K562 (cell line): Measurements from ENCODE around the gene AGAP1. TPM values are rescaled to one million over a fixed set of nuclear protein-coding genes. Genes with fewer than 3 reads are reported as not detected.

ENCODE experiments used
- ATAC-seq: fragments of 200-7000 bp; cut with Tn5 transposase; 3 replicates; pipeline ENCODE4 v1.9.1; 2020; ENCODE audit warnings: moderate library complexity
- BruUV-seq: library from RNA; stranded (reverse); fragments of 400-500 nt; replicated peaks from 2 replicates; lab custom pipeline; 2021; lab: Mats Ljungman, UMichigan
- CTCF ChIA-PET: fragments of 300-600 bp; formaldehyde crosslinking; extraction: SDS; loops from one replicate; lab custom pipeline; 2021; ENCODE audit warnings: low intra/inter-chr PET ratio; lab: Yijun Ruan, JAX
- POLR2A ChIA-PET: fragments of 300-600, 350-650 bp; sonication (Branson Sonifier 250); formaldehyde crosslinking; extraction: SDS; loops from one replicate; lab custom pipeline; 2021; ENCODE audit warnings: antibody characterized with exemption, inconsistent platforms; lab: Yijun Ruan, JAX
- DNase-seq, 4 experiments: peaks; one replicate each; pipeline versions ENCODE4 v3.0.0 to v3.0.0-alpha.2; 2011 to 2018; ENCODE audit warnings: low spot score in 3 of 4, mixed read lengths in 3 of 4; ENCODE audit errors: extremely low read depth in 1 of 4
- FAIRE-seq: peaks from 2 replicates; lab custom pipeline; 2011; peaks lifted over from hg19 to GRCh38; lab: Jason Lieb, UNC
- H2AFZ ChIP-seq: 2 replicates; pipeline ENCODE4 v1.6.0; 2011; ENCODE audit warnings: low read depth, low read length, control low read depth, inconsistent platforms
- H3K27ac ChIP-seq: fragments of 200-600 bp; 3 replicates; pipeline ENCODE4 v1.8.0; 2011; ENCODE audit warnings: low read depth, mild to moderate bottlenecking, control low read depth, inconsistent platforms, low read length, moderate library complexity, mixed read lengths; ENCODE audit errors: extremely low read depth
- H3K27me3 ChIP-seq, 2 experiments: fragments of 300-600 bp in 1 of 2; 2 replicates in 1 of 2; 3 replicates in 1 of 2; pipeline versions ENCODE4 v1.6.0 to v1.8.0; 2011; ENCODE audit warnings: inconsistent platforms in 2 of 2, low read length in 2 of 2, mild to moderate bottlenecking in 1 of 2, mixed read lengths in 1 of 2, moderate library complexity in 1 of 2; ENCODE audit not compliant: control insufficient read depth in 2 of 2, insufficient read depth in 2 of 2
- H3K36me3 ChIP-seq: fragments of 300-600 bp; 3 replicates; pipeline ENCODE4 v1.8.0; 2011; ENCODE audit warnings: mild to moderate bottlenecking, low read length, inconsistent platforms; ENCODE audit not compliant: control insufficient read depth, insufficient read depth
- H3K4me1 ChIP-seq, 2 experiments: fragments of 200-600 bp in 1 of 2; replicated peaks in 1 of 2; 2 replicates in 1 of 2; 3 replicates in 1 of 2; pipeline versions ENCODE4 v1.5.1 to v1.8.0; 2011; ENCODE audit warnings: inconsistent platforms in 2 of 2, low read length in 2 of 2, mild to moderate bottlenecking in 1 of 2, mixed read lengths in 1 of 2, moderate library complexity in 1 of 2; ENCODE audit not compliant: control insufficient read depth in 2 of 2, insufficient read depth in 2 of 2
- H3K4me2 ChIP-seq: 2 replicates; pipeline ENCODE4 v1.6.1; 2011; ENCODE audit warnings: low read length, control low read depth, inconsistent platforms, mixed read lengths; ENCODE audit not compliant: insufficient read depth
- H3K4me3 ChIP-seq: fragments of 200-600 bp; sonication (generic), shearing (Covaris generic); 2 replicates; pipeline ENCODE4 v1.5.1; 2016; ENCODE audit warnings: control low read depth, inconsistent platforms
- H3K79me2 ChIP-seq: fragments of 200-600 bp; 3 replicates; pipeline ENCODE4 v1.8.0; 2011; ENCODE audit warnings: low read length, inconsistent platforms; ENCODE audit not compliant: control insufficient read depth, insufficient read depth
- H3K9ac ChIP-seq, 2 experiments: 2 replicates each; pipeline versions ENCODE4 v1.6.0 to v1.6.1; 2011; ENCODE audit warnings: low read depth in 2 of 2, low read length in 2 of 2, control low read depth in 1 of 2, inconsistent platforms in 1 of 2, mild to moderate bottlenecking in 1 of 2, mixed read lengths in 1 of 2; ENCODE audit not compliant: insufficient read depth in 1 of 2
- H3K9me1 ChIP-seq: one replicate; pipeline ENCODE4 v1.6.0; 2011; ENCODE audit warnings: inconsistent platforms, mild to moderate bottlenecking, low read length, moderate library complexity; ENCODE audit not compliant: control insufficient read depth, insufficient read depth
- H3K9me3 ChIP-seq: replicated peaks from 2 replicates; pipeline ENCODE4 v1.5.1; 2011; ENCODE audit warnings: low read depth, low read length, inconsistent platforms; ENCODE audit not compliant: control insufficient read depth, insufficient read depth
- H4K20me1 ChIP-seq: replicated peaks from 2 replicates; pipeline ENCODE4 v1.6.1; 2011; ENCODE audit warnings: low read length, inconsistent platforms, mixed read lengths; ENCODE audit not compliant: control insufficient read depth, insufficient read depth
- ARHGAP35 ChIP-seq: fragments of 450-650 bp; IDR thresholded peaks from 2 replicates; pipeline ENCODE4 v1.6.1; 2018; ENCODE audit not compliant: partially characterized antibody
- ARID4B ChIP-seq: sonication (generic); formaldehyde crosslinking; IDR thresholded peaks from 2 replicates; pipeline ENCODE4 v1.8.0; 2022; ENCODE audit warnings: mild to moderate bottlenecking, missing genetic modification reagents
- ETS1 ChIP-seq: conservative IDR thresholded peaks from 2 replicates; pipeline ENCODE4 v1.6.1; 2011; ENCODE audit warnings: low read depth, mild to moderate bottlenecking, low read length; ENCODE audit not compliant: control insufficient read depth
- SNIP1 ChIP-seq: fragments of 450-650 bp; IDR thresholded peaks from 2 replicates; pipeline ENCODE4 v1.7.1; 2017; ENCODE audit warnings: low read depth, mild to moderate bottlenecking
- TCF7 ChIP-seq: sonication (generic); IDR thresholded peaks from 2 replicates; pipeline ENCODE4 v1.6.1; 2016; ENCODE audit warnings: antibody characterized with exemption, borderline replicate concordance
- ZNF146 ChIP-seq: IDR thresholded peaks from one replicate; pipeline ENCODE4 v1.6.1; 2018; ENCODE audit warnings: missing compliant biosample characterization; ENCODE audit not compliant: unreplicated experiment
- ZNF197 ChIP-seq: fragments of 200-800 bp; sonication (Bioruptor generic); IDR thresholded peaks from 2 replicates; pipeline ENCODE4 v1.6.1; 2016; ENCODE audit warnings: low read depth, missing genetic modification characterization, missing compliant biosample characterization
- ZNF282 ChIP-seq: sonication (generic); formaldehyde crosslinking; IDR thresholded peaks from 2 replicates; pipeline ENCODE4 v1.8.1; 2023; ENCODE audit warnings: missing genetic modification reagents
- ZNF518B ChIP-seq: fragments of 250-450 bp; sonication (Bioruptor Pico); IDR thresholded peaks from 2 replicates; pipeline ENCODE4 v1.5.0; 2021; ENCODE audit warnings: mild to moderate bottlenecking, moderate library complexity
- ZNF668 ChIP-seq: fragments of 250-450 bp; sonication (Bioruptor Pico); IDR thresholded peaks from 2 replicates; pipeline ENCODE4 v1.8.0; 2022; ENCODE audit warnings: mild to moderate bottlenecking, inconsistent platforms
- WGBS: fragments of 100-300 bp; shearing (Covaris generic); methylation state at CpG from one replicate; pipeline ENCODE4 v1.1.6; 2016; ENCODE audit warnings: low coverage, mixed read lengths; ENCODE audit not compliant: insufficient coverage; ENCODE audit errors: missing lambda C conversion rate; 5-methylcytosine and 5-hydroxymethylcytosine counted together
- in situ Hi-C: fragments of 300-500 bp; cut with MboI; formaldehyde crosslinking; loops from 4 replicates; pipeline ENCODE4 v1.15.0; 2018; ENCODE audit warnings: inconsistent platforms, mixed read lengths
- intact Hi-C: fragments of 100-400 bp; cut with micrococcal nuclease; formaldehyde crosslinking; loops from 2 replicates; pipeline ENCODE4 v1.14.2; 2022
- polyA plus RNA-seq, 8 experiments: library from polyadenylated mRNA; depleted of rRNA in 4 of 8; stranded (reverse) in 5 of 8; unstranded in 3 of 8; fragments of >200 nt; fragmentation: Nextera tagmentation in 2 of 8; fragmentation: Illumina TruSeq in 1 of 8; extraction: Ambion mirVana in 2 of 8; extraction: Trizol in 1 of 8; gene quantifications; 2 replicates each; pipeline versions ENCODE4 v1.2.1 to v1.2.3, GENCODE V29; 2011 to 2014; ENCODE audit warnings: inconsistent platforms in 1 of 8, missing spikeins in 1 of 8
- total RNA-seq, 7 experiments: library from RNA; depleted of rRNA in 6 of 7; stranded (reverse); fragments of >200 nt in 6 of 7; fragmentation: Illumina TruSeq in 2 of 7; extraction: Trizol in 2 of 7; gene quantifications; 2 replicates each; pipeline versions ENCODE4 v1.2.1 to v1.2.3, GENCODE V29; 2011 to 2021; ENCODE audit warnings: low replicate concordance in 1 of 7

Gene AGAP1
- total and polyA plus RNA-seq, 9 of the 15 experiments (the other 6 are each of a cell fraction or from before 2014, with no cell fraction given), result 1.3 to 24.0 (median 10.6) TPM

- no TSS peak for BruUV-seq
Observed at GRCh38 chr2:235545339-235546150, 51.7 kb downstream of the AGAP1 start.

More at GRCh38 chr2:235545339-235546150, 51.7 kb downstream of the AGAP1 start:
- peaks cover 42% of the 10 kb centered on the region for H4K20me1 ChIP-seq
- ChIA-PET CTCF (no interaction called here), POLR2A (no interaction called here)
- no peak for TF ChIP-seq ZNF668
- TF ChIP-seq SNIP1, result no peak
- TF ChIP-seq TCF7, result no peak
- TF ChIP-seq ETS1, result no peak
- TF ChIP-seq ZNF197 (CRISPR knock-in tag), result no peak
- TF ChIP-seq ZNF282 (CRISPR knock-in tag), result no peak
- no peak for TF ChIP-seq ARID4B (CRISPR knock-in tag)
- TF ChIP-seq ARHGAP35, result no peak
- no peak for TF ChIP-seq ZNF146 (CRISPR knock-in tag)
- no peak for TF ChIP-seq ZNF518B
- no peaks in the 10 kb centered on the region for H3K9me3 ChIP-seq
- peaks cover 78% of the 10 kb centered on the region for H3K79me2 ChIP-seq
- no peak overlapping the region for H3K9ac ChIP-seq
- H3K27ac ChIP-seq, result no peak overlapping the region
- H2AFZ ChIP-seq, result no peak overlapping the region
- H3K9me1 ChIP-seq, result peaks cover 5% of the 10 kb centered on the region
- in situ Hi-C loops, result no loop called here
- FAIRE-seq (no peak), DNase-seq (no peak), ATAC-seq (no peak)
- intact Hi-C loops, result no loop called here
- peaks cover 0 to 10% of the 10 kb centered on the region in 2 experiments; a peak in 2 of 5 replicates for H3K4me1 ChIP-seq
- no peak overlapping the region for H3K4me3 ChIP-seq
- no peaks in the 10 kb centered on the region for H3K27me3 ChIP-seq
- H3K36me3 ChIP-seq, result no peaks in the 10 kb centered on the region
- 77% methylated on average over 6 of the region's 11 CpGs for WGBS
- H3K4me2 ChIP-seq, result no peak overlapping the region
